ENCODE measurements around the gene IKZF1.

The IKZF1 gene

DNA sequence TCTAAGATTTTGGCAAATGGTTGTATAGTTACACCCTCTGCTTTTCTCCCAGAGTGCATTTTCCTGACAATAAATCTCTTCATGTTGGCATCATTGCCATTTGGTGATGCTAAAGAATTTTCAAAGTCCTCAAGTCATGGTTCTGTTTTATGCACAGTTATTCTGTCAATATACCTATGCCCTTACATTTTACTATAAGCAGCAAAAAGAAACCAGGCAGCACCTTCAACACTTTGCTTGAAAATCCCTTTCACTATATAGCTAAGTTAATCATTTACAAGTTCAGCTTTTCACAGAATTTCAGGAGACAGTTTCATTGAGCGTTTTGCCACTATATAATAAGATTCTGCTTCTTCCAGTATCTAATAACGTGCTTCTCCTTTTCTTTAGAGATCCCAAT is 123.0 kb downstream of the IKZF1 start:
- TF ChIP-seq CTCF (IDR thresholded peaks at IDR 0.05; ENCODE audit: extremely low read depth, missing control alignments): no peak
- DNase-seq (ENCODE audit: low spot score): no peak

DNA sequence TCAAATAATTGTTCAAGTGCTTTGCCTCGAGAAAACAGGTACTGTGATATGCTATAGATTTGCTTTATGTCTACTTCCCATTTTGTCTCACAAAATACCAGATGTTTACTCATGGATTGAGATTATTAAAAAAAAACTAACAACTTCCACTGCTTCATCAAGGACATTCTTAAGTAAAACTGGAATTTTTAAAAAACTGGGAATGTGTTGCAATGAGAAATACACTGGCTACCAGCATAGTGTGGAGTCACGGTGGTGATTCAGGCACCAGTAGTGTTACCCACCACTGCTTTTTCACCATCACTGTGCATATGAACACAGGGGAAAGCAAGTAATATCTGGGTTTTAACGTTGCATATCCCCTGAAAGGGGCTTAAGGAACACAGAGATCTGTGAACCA is 124.4 kb downstream of the IKZF1 start:
- no peak for DNase-seq (ENCODE audit: low spot score)
- no peak for TF ChIP-seq CTCF (IDR thresholded peaks at IDR 0.05; ENCODE audit: extremely low read depth, missing control alignments)

DNA sequence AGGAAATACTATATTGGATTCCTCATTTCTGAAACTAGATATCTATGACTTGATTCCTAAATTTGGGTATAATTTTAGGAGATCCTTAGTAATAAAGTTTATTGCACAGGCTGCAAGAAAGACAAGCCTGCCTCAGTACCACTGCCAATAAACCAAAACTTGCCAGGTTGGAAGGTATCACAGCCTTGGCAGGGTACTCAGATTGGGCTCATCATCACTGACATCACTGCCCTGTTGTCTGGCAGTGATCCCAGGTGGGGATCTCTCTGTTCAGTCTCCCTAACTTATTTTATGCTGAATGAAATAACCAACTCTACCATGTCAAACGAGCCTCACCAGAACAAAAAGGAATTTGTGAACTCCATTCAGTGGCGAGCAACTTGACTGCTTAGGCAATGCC is 126.8 kb downstream of the IKZF1 start:
- TF ChIP-seq CTCF (IDR thresholded peaks at IDR 0.05; ENCODE audit: extremely low read depth, missing control alignments): no peak
- DNase-seq (ENCODE audit: low spot score): no peak

DNA sequence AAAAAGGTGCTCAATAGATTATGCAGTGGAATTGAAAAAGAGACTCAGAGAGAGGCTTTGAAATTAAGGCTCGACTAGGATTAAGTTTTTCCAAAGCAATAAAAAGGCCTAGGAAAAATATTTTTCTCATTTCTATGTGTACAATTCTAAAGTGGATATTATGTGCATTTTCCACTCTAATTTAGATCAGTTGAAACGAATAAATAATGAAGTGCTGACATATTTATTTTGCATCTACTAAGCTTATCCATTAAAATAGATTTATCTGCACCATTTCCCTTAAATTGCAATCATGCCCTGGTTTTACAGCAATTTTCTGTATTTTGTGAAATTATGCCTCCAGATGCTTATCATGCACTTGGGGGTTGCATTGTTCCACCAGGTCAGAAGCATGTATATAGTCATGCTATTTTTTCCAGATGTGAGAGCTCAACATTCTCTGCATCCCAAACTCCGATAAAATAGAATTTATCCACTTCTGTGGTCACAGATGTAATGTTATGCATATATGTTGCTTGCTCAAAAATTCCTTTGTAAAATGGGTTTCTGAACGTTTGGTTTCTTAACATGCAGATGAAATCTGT is 127.3 kb downstream of the IKZF1 start:
- no peak for DNase-seq (ENCODE audit: low spot score)
- no peak for TF ChIP-seq CTCF (IDR thresholded peaks at IDR 0.05; ENCODE audit: extremely low read depth, missing control alignments)

DNA sequence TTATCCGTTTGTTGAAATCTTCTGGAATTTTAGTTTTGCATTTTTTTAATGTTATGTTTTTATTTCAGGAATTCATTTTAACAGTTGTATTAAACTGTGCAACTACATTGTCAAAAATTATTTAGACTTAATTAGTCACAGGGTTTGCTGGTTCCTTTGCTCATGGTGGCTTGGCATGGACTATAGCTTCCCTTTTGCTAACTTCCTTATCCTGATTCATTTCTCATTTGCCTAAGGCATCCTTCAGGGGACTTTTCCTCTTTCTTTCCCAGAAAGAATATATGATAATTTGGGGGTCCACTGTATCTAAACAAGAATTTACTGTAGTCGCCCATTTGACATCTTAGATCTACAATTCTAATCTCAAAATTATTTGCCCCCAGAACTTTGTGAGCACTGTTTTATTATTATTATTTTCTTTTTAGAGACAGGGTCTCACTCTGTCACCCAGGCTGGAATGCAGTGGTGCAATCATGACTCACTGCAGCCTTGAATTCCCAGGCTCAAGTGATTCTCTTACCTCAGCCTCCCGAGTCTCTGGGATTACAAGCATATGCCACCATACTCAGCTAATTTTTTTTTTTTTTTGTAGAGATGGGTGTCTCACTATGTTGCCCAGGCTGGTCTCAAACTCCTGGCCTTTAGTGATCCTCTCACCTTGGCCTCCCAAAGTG is 131.8 kb downstream of the IKZF1 start:
- DNase-seq (ENCODE audit: low spot score): no peak
- no peak for TF ChIP-seq CTCF (IDR thresholded peaks at IDR 0.05; ENCODE audit: extremely low read depth, missing control alignments)

- no peak for TF ChIP-seq CTCF (IDR thresholded peaks at IDR 0.05; ENCODE audit: extremely low read depth, missing control alignments)
- no peak for DNase-seq (ENCODE audit: low spot score)
Measured at GRCh38 chr7:50446542-50446960, 142.0 kb downstream of the IKZF1 start.

DNA sequence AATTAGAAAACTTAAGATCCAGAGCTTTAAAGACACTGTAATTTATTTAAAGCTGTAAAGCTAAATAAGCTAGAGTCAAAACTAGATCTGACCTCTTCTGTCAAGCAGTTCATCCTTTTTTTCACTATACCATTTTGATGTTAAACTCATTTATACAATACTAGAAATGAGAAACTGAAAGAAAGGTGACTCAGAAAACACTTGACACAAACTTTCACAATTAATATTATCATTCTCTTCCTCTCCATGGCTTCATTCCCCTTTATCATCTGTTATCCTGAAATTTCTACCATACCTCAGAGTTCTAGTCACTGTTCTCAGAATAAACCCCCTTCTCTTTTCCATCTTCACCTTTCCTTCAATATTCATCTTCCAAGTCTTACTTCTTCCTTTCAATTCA is 144.3 kb downstream of the IKZF1 start:
- DNase-seq (ENCODE audit: low spot score): peak; percentile 55
- no peak for TF ChIP-seq CTCF (IDR thresholded peaks at IDR 0.05; ENCODE audit: extremely low read depth, missing control alignments)

All from GM20000 (cell line).